Fibroblast of peridontal ligament (primary cell): ENCODE results near the gene FXYD6.
A peak's percentile ranks its signal among the peaks of the same experiment; 100 is the strongest.

Source experiments
- DNase-seq: peaks from one replicate; pipeline ENCODE4 v3.0.0-alpha.2; 2010; ENCODE audit errors: extremely low read depth

The FXYD6 gene

DNA sequence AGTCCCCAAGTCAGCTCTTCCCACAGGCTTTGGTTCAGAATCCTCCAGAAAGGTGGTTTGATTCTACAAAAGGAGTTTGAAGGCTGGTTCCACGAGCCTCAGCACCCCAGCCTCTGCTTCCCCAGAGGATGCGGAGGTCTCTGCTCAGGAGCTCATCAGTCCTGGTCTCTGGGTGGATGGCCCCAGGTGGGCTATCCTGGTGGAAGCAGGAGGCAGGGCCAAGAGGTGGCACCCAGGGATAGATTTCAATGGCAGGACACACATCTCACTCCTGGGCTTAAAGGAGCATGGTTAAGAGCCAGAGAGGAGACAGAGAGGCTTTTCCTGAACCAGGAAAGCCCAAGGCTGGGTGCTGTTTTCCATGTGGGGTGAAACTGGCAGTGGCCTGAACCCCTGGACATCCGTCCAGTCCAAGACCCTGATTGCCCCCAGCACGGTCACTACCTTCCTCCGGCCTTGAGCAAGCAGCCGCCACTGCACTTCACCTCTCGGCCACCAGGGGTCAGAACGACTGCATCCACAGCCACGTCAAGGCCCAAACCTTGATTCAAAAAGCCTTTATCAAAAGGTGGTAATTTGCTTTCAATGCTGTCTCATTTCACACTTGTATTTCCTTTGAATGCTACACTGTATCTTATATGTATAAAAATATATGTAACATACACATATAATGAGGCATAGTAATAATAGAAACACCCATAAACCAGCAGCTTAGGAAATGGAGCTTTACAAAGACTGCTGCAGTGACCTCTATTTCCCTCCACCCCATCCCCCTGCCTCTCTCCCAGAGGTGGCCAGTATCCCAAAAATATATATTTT lies 32.6 kb downstream of the FXYD6 start:
- peak; percentile 68 for DNase-seq

DNA sequence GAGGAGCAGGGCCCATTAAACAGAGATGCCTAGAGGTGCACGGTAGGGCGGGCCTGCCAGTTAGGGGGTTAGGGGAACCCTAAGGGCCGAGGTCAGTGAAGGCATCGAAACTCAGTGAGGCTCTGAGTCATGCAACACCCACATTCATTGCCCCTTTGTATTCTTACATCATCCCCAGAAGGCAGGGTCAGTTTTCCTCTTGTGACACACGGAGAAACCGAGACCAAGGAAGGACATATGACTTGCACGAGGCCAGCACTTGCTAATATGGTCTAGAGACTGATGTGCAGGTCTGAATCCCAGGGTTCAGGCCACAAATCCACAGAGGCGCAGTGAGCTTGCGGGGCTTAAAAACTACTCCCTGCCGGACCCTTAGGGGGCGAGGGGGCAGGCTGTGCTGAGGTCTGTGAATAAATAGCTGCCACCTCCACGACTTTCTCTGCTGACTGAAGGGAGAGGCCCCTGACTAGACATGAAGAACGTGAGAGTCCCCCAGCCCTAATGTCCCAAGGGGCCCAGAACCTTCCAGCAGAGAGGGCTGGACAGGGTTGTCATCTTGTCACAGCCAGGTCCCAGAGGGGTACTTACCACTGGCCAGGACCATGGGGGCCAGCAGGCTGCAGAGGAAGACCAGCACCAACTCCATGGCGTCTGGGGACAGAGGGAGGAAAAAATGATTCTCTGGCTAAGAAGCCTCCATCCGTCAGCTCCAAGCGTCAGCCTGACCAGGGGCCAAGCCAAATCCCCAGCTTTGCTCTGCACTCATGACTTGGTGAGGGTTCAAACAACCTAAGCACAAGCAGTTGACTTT lies 34.1 kb downstream of the FXYD6 start:
- DNase-seq, result no peak

DNA sequence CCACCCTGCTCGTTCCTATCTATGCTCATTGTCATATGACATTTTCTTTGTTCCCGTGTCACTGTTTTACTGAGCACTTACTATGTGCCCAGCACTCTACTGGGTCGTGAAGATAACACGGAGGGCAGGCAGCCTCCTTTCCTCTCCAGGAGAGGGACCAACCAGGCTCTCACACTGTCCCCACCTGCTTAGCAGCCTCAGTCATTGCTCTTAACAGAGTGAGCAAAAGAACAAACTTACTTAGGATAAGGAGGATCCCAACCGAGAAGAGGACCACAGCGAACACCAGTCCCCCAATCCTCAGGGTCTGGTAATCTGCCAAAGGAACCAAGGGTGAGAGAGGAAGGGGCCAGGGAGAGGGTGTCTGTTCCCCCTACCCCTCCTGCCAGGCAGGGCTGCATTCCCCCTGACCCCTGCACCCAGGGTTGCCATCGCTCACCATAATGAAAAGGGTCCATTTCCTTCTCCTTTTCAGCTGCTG lies 34.9 kb downstream of the FXYD6 start:
- DNase-seq, result no peak

DNA sequence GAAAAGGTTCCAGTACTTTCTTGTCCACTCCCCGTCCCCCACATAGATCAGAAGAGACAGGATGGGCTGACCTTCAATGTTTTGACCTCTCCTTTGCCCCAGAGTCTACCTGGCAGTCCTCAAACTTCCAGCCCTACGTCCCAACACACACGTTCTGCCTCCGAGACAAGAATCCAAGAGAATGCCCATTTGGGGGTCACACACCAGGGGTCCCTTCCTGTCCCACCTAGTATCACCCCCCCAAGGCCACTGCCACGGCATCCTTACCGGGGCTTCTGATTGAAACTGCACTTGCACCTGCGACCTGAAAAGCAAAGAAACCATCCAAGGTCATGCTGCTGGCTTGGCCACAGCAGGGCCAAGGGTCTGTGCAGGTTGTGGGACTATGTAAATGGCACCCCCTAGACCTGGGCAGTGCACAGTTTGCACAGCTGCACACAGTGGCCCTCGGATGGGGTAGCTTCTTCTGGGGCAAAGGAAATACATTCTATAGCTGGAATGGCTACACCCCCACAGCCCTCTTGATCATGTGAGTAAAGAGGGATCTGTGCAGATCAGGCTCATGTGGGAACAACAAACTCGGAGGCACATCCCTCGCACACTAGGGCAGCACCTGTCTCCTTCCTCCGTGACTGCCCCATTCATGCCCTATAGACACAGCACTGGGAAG lies 35.4 kb downstream of the FXYD6 start:
- DNase-seq, result no peak

DNA sequence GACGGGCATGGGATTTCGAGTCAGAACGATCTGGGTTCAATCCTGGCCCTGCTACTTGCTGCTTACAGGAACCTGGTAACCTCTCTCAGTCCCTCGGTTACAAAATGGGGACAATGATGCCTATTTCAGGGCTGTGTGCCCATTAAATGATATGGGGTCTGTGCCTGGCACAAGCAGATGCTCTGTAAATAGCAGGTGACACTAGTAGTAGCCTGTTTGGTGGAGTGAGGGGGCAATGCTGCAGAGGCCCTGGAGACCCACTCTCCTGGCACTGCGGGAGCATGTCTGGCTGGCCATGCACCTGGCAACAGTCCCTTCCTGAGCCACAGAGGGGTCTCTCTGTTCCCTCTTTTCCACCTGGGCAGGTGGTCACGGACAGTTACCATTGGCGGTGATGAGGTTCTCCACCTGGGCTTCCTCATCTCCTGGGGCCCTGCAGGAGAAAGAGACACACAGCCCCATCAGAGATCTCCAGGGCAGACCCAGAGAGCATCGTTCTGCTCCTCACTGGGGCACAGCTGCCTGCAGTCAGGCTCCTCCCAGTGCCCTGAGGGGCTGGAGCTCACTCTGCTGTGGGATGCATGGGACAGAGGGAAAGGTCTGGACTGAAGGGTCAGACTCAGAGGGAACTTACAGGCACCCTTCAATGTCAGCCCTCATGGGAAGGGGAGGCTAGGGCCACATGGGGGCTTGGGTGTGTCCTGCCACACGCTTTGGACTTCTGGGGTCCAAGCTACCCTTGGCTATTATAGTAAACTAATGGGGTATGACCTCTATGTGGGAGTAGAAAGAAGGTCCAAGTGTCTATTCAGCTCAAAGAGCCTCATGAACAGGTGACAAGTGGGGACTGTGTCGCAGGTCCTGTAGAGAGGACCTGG lies 36.3 kb downstream of the FXYD6 start:
- no peak for DNase-seq

DNA sequence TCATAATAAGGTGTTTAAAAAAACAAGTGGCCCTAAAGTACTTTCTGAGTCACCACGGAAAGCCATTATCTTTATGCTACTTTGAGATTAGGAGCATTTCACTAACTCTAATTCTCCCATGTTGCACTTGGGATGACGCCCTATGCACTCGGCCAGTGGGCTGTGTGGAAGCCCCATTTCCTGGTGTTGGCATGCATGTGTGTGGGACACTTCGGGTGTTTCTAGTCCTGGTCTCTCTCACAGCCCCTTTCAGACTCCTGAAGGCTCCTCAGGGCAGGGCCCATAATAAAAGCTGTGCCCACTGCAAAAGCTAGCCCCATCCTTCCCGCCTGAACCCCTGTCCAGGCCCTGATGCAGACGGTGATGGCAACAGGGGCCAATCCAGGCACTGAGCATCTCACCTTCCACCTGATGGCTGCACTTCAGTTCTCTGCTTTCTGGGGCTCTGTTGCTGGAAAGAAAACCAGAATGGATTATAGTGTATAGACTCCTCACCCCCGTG lies 37.0 kb downstream of the FXYD6 start:
- no peak for DNase-seq

DNA sequence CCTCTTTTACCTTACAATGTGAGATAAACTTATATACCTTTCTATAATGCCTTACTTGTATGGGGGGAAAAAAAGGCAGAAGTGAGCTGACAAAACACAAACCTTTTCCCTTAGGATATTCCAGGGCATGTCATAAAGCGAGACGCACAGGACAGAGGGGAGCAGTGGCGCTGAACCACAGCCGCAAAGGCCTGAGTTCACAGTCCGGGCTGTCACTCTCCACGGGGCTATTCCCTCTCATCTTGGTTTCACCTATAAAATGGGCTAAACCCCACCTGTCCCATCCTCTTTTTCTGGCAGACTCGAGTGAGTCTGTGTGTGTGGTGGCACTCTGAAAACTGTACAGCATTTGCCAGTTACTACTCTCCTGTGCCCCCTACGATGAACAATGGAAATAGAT lies 37.6 kb downstream of the FXYD6 start:
- DNase-seq, result no peak

DNA sequence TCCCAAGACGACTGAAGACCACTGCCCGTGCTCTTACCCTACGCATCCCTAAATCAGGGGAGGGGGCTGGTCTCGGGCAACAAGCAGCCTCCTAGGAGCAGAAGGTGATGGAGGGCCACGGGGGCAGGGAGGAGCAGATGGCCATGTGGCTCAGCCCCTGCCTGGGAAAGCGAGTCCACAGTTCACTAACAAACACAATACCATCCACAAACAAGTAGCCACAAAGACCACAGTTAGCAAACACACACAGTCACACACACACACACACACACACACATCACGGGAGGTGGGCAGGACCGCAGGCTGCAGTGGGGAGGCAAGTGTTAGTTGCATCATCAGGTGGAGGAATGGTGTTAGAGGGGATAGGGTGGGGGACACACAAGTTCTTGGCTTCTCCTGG lies 38.7 kb downstream of the FXYD6 start:
- no peak for DNase-seq

DNA sequence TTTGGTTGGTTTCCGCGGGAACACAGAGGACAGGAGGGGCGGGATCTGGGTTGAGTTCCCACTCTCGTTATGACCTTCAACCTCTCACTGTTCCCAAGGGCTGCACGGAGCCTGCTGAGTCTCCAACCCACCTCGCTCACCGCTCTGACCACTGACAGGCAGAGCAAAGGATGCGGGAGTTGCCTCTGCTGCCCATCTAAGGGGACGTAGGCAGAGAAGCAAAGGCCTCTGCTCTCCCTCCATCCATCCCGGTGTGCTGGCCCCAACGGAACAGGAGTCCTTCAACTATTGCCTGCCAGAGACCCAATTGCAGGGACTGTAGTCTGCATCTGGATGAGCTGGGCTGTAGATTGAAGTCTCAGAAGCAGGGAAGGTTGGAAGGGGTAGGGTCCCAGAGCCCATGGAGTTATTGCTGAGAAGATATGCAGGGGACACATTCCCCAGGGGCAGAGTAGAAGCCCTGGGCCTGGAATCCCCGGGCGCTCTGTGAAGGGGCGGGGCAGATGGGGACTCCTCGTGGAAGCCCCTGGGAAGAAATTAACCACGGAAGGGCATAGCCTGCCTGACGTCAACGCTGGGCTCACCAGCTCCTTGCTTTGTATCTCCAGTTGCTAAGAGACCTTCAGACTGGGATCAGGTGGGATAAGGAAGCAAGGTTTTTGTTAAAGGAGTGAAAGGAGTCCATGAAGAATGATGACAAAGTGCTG lies 39.2 kb downstream of the FXYD6 start:
- no peak for DNase-seq

DNA sequence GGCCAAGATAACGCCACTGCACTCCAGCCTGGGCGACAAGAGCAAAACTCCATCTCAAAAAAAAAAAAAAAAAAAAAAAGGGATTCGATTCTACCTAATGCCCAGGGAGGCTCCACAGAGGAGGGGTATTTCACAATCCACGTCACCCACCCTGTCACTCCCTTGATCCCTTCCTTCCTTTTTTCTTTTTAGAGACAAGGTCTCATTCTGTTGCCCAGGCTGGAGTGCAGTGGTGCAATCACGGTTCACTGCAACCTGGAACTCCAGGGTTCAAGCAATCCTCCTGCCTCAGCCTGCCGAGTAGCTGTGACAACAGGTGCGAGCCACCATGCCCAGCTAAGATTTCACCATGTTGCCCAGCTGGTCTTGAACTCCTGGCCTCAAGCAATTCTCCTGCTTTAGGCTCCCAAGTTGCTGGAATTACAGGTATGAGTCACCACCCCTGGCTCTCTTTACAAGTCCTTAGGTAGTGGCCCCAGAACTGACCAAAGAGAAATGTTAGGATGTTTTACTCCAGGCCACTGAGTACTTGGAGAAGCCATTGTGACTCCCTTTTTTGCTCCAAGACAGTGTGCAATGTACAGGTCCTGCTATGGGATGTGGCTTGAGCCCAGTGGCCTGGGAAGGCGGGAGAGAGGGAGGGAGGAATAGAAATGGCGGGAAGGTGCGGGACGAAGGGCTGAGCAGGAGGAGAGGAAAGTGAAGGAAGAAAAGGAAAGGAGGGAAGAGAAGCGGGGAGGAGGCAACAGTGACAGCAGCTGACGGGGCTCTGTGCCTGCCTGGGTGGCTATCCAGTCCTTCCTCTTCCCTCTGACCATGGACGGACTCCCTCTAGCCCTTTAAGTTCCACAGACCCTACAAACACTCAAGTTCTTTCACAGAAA lies 40.1 kb downstream of the FXYD6 start:
- no peak for DNase-seq

DNA sequence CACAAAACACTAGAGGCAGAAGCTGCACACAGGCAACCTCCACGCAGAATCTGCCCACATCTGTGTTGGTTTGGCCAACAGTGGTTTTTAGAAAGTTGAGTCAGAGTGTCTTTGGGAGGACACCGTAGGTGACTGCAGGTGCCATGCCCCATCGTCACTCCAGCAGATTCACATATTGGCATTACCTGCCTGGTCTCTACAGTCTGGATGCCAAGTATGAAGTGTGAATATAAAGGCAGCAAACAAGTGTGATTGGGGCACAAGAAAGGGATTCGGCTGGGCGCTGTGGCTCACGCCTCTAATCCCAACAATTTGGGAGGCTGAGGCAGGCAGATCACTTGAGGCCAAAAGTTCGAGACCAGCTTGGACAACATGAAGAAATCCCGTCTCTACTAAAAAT lies 40.9 kb downstream of the FXYD6 start:
- no peak for DNase-seq

DNA sequence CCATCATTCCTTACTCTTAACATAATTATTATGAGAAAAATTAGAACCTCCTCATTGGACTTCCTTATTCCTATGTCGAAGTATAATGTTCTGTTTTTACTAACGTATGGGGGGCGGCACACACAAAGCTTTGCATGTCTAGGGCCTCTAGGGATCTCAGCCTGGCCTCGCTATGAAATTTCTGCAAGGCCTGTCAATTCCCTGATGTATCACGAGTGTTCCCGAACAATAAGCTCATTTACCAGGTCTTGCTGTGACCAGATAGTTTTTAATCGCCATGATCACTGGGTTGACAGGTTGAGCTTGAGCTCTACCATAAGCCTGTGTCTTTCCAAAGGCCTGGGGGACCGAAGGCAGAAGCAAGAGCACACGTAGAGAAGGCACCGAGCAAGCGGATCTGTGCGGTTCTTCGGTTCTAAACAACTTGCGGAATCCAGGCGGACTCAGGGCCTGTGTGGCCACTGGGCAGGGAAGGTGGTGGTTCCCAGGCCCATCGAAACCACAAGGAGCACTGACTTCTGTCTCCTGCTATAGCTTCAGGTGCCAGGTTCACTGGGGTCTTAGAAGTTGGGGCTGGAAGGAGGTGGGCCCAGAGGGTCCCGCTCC lies 41.5 kb downstream of the FXYD6 start:
- no peak for DNase-seq

DNA sequence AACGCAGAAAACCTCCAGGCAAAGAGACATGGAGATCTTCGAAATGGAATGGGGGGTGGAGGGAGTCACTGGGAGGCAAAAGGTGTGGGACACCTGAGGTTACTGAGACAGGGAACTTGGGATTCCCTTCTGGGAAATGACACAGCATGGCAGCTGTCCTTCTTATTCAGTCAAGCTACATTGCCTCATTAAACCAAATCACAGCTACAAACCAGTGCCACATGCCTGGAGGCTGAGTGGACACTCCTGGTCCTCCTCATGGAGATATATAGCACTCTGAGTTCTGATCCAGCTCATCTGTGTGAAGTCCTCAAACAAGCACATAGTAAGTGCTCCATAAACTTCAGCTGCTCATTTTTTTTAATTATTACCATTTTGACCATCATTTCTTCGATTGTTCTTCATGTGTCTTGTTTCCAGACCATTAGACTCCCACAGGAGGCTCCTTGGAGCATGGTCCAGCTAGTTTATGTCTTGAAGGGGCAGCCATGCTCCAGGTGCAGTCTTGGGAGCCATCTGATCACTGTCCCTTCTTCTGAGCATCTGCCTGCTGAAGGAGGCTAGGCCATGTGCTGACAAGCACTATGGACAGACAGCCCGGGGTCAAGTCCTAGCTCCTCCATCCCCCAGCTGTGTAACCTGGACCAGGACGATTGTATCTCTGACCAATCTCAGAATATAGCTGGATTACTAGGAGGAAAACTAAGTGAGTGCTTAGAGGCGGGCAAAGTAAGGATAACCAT lies 42.2 kb downstream of the FXYD6 start:
- no peak for DNase-seq

DNA sequence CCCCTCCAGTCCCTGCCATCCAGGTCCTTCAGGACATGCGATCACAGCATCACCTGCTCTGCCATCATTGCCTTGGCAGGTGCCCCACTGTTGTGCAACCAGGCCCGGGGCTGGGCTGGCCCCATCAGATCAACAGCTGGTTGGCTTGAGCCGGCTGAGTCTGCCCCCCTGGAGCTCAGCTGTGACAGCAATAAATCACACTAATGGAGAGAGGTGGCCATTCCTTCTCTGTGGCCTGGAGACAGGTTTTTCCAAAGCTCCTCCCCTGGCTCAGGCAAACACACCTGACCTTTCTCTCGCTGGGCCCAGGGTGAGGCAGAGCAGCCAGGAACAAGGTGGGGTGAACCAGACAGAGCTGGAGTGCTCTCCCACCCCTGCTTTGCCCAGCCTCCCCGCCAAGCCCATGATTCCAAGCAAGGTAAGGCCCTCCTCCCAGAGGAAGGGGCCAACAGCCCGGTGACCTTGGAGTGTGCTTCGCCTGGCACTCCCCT lies 43.0 kb downstream of the FXYD6 start:
- DNase-seq, result no peak

DNA sequence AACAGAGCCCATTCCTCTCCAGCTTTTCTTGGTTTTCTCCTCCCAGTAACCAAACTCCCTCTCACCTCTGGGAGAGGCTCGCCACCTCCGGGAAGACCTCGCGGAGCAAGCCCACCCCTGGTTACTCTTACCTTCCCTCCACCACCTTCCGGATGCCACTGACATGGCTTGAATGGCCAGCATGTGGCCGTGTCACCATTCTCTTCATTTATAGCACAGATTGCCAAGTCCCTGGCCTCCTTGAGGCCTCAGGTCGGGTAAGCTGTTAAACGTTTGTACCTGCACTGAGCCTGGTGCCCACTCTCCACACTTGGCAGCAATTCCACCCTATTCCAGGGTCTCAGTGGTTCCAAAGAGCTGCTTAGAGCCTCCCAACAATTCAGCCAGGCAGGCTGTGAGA lies 43.9 kb downstream of the FXYD6 start:
- DNase-seq, result no peak

DNA sequence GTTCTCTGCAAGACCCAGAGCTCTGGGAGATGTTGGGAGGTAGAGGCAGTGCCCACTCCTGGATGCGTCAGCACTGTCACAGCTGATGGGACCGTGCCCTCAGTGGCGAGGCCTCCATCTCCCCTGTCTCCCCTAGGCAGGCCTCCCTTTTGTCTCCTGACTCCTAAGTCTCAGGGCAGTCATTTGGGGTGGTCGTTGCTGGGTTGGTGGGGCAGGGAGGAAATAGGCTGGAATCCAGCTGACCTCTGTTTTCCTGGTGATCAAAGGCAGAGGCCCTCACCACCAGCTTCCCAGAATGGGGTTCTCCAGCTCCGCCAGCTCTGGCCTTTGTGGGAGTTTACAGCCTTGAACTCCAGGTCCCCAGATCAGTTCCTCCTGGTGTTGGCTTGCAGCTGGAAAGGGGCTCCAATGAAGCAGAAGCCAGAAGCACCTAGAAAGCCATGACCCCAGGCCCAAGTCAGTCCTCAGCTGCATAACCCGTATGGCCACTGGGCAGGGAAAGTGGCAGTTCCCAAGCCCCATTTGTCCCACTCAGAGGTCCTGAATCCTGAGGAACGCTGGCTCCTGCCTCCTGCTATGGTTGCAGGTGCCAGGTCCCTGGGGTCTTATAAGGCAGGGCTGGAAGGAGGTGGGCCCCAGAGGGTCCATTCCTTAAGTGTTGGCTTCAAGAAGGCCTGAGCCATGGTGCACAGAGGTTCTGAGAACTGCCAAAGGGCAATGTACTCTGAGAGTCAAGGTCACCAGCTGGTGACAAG lies 44.6 kb downstream of the FXYD6 start:
- no peak for DNase-seq

DNA sequence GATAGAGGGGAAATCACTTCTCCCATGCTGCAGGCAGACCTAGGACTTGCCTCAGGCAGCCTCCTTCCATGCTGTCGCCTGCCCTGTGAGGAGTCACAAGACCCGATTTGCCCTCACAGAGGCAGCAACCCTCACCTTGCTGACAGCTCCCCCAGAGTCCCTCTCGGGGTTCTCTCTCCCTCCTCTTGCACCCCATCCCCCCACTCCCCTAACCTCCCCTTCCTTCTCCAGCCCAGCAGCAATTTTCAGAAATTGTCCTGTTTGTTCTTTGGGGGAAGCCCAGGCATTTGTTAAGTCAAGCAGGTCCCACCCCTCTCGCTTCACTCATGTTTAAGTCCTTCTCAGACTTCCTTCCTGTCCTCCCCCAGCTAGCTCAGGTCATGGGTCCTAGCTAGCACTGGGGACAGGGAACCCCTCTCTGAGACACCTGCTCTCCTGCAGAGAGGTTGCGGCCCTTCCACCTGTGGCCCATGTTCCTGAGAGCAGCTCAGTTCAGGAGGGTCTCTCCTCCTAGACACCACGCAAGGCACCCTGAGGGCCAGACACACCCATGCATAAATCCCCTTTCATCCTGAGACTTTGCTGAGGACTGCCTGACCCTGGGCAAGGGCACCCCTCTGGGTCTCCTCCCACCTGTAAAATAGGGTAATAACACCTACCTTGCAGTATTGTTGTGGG lies 45.6 kb downstream of the FXYD6 start:
- no peak for DNase-seq
